Activated naive CD8-positive, alpha-beta T cell treated with anti-CD3 and anti-CD28 coated beads, Interleukin-2, amount 50 U/mL, for 24 hours (primary cell): ENCODE results near the gene ZG16B.

Experiments used
- ATAC-seq: fragments of 150-1000 bp; cut with Tn5 transposase; one replicate; pipeline ENCODE4 v1.10.0; 2021
- DNase-seq: peaks from one replicate; pipeline ENCODE4 v3.0.0; 2021
- H3K27ac Mint-ChIP-seq: one replicate; pipeline ENCODE4 v1.8.0; 2021; ENCODE audit warnings: mild to moderate bottlenecking, mixed read lengths
- H3K27me3 Mint-ChIP-seq: one replicate; pipeline ENCODE4 v1.8.0; 2021; ENCODE audit warnings: mixed read lengths
- H3K36me3 Mint-ChIP-seq: one replicate; pipeline ENCODE4 v1.8.0; 2021; ENCODE audit warnings: low read depth, mixed read lengths
- H3K4me1 Mint-ChIP-seq: one replicate; pipeline ENCODE4 v1.8.0; 2021; ENCODE audit warnings: mixed read lengths
- H3K4me3 Mint-ChIP-seq: one replicate; pipeline ENCODE4 v1.8.0; 2021; ENCODE audit warnings: mild to moderate bottlenecking, moderate library complexity, mixed read lengths
- H3K9me3 Mint-ChIP-seq: one replicate; pipeline ENCODE4 v1.8.0; 2021; ENCODE audit warnings: mixed read lengths

Gene ZG16B

DNA sequence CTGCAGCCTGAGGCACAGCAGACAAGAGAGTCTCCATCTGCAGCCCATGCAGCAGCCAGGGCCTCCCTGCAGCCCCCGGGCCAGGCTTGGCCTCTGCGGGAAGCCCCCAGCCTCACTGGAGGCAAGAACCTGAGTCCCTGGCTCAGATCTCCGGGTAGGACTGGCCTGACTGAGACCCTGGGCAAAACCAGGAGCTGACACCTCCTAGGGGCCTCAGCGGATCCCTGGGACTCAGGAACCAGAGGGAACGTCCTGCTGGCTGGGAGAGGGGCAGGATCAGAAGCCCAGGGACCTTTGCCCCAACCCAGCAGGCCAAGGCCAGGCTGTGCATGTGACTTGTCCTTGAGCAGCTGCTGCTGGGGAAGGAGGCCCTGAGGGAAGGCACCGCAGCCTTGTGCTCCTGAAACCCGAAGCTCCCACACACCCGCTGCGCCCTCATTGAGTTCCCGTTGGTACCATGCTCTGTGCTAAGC lies 14.8 kb upstream of the ZG16B start:
- H3K36me3 Mint-ChIP-seq: no peaks in the 10 kb centered on the region
- ATAC-seq (no peak), DNase-seq (no peak)
- H3K4me1 Mint-ChIP-seq: no peaks in the 10 kb centered on the region
- peaks cover 1% of the 10 kb centered on the region for H3K27me3 Mint-ChIP-seq
- no peak overlapping the region for H3K4me3 Mint-ChIP-seq
- H3K9me3 Mint-ChIP-seq: no peaks in the 10 kb centered on the region
- H3K27ac Mint-ChIP-seq: no peak overlapping the region

DNA sequence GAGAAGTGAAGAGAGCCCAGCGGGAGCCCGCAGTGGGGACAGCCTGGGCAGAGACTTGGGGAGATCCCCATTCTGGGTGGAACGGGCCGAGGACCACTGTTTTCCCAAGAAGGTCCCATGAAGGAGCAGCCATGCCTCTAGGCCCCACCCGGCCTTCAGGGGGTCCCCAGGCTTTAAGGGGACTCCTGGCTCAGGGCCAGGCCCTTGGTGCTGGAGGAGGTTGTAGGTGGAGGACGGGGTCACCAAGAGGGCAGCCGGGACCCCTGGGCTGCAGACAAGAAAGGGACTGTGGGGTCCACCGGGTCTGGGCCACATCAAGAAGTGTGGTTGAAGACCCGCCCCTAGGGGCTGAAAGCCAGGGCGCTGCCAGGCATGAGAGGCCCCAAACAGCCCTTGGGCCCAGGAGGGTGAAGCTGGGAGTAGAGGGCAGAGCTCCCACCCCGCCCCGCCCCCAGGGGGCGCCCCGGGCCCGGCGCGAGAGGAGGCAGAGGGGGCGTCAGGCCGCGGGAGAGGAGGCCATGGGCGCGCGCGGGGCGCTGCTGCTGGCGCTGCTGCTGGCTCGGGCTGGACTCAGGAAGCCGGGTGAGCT lies 13.3 kb upstream of the ZG16B start, which contains the start of gene PRSS21:
PRSS21 (plus strand) TSS at position 487 of the 589 bp plus-strand sequence; CDS start at position 519, 32 bp downstream.
- H3K9me3 Mint-ChIP-seq: no peaks in the 10 kb centered on the region
- peak within 1 kb of the TSS; percentile 52 for H3K4me3 Mint-ChIP-seq
- DNase-seq: peak; percentile 27
- H3K27ac Mint-ChIP-seq: no peak within 1 kb of the TSS
- no peaks in the 10 kb centered on the region for H3K4me1 Mint-ChIP-seq
- peak; percentile 20 for ATAC-seq
- H3K36me3 Mint-ChIP-seq: no peaks in the 10 kb centered on the region
- peaks cover 1% of the 10 kb centered on the region for H3K27me3 Mint-ChIP-seq

DNA sequence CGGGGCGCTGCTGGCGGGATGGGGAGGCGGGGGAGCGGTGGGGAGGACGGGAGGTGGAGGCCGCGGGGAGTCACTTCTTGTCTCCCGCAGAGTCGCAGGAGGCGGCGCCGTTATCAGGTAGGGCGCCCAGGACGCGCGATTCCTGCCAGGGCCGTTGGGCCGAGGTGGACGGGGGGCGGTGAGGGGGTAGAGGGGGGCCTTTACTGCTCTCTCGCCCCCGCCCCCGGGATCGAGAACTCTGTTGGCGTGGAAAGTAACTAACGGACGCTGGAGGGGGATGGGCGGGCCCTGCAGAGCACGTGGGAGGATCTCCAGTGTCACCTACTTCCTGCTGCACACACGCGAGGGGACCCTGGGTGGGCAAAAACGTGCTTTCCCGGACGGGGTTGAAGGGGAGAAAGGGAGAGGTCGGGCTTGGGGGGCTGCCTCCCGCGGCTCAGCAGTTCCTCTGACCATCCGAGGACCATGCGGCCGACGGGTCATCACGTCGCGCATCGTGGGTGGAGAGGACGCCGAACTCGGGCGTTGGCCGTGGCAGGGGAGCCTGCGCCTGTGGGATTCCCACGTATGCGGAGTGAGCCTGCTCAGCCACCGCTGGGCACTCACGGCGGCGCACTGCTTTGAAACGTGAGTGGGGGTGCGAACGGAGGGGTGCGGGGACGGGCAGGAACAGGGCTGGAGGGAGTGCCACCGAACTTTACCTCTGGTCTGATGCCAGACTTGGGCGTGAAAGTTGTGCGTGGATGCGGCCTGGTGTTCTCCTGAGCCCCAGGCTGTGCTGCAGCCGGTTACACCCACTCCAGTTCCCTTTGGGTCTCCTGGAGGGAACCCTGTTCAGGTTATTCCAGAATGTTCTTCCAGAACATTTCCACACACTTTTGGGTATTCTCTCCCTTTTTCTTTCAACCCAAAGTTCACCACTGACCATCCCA lies 12.5 kb upstream of the ZG16B start:
- Mint-ChIP-seq H3K4me1 (no peaks in the 10 kb centered on the region), H3K4me3 (peak overlapping the region; percentile 52), H3K9me3 (no peaks in the 10 kb centered on the region), H3K36me3 (no peaks in the 10 kb centered on the region), H3K27me3 (peaks cover 1% of the 10 kb centered on the region), H3K27ac (no peak overlapping the region)
- no peak for DNase-seq
- no peak for ATAC-seq

DNA sequence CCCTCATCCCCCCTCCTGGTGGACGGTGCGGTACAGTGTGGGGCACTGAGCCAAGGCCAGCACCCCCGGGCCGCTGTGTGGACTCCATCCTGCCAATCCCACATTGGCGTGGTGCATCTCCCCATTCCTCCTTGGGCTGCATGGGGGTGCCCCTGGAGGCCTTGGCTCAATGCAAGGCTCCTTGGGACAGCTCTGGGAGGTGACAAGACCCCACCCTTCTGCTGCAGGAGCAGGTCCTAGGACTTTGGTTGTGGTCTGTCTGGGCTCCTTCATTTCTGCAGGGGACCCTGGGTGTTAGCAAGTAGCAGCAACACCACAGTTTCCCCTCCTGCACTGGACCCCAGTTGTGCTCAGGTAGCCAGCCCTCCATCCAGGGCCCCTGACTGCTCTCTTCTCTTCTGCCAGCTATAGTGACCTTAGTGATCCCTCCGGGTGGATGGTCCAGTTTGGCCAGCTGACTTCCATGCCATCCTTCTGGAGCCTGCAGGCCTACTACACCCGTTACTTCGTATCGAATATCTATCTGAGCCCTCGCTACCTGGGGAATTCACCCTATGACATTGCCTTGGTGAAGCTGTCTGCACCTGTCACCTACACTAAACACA lies 11.7 kb upstream of the ZG16B start:
- Mint-ChIP-seq H3K4me3 (peak overlapping the region; percentile 46), H3K4me1 (no peaks in the 10 kb centered on the region), H3K9me3 (no peaks in the 10 kb centered on the region), H3K27ac (peak overlapping the region; percentile 53), H3K36me3 (no peaks in the 10 kb centered on the region), H3K27me3 (no peaks in the 10 kb centered on the region)
- ATAC-seq (no peak), DNase-seq (no peak)

GRCh38 chr16:2819179-2819938 lies 10.7 kb upstream of the ZG16B start:
- Mint-ChIP-seq H3K4me3 (no peak overlapping the region), H3K36me3 (no peaks in the 10 kb centered on the region), H3K4me1 (no peaks in the 10 kb centered on the region), H3K27me3 (no peaks in the 10 kb centered on the region), H3K9me3 (no peaks in the 10 kb centered on the region), H3K27ac (no peak overlapping the region)
- DNase-seq: no peak
- ATAC-seq: no peak

GRCh38 chr16:2819939-2820835 lies 9.9 kb upstream of the ZG16B start:
- DNase-seq (no peak), ATAC-seq (no peak)
- H3K4me3 Mint-ChIP-seq: no peak overlapping the region
- no peaks in the 10 kb centered on the region for H3K27me3 Mint-ChIP-seq
- no peak overlapping the region for H3K27ac Mint-ChIP-seq
- no peaks in the 10 kb centered on the region for H3K4me1 Mint-ChIP-seq
- H3K36me3 Mint-ChIP-seq: no peaks in the 10 kb centered on the region
- H3K9me3 Mint-ChIP-seq: no peaks in the 10 kb centered on the region

DNA sequence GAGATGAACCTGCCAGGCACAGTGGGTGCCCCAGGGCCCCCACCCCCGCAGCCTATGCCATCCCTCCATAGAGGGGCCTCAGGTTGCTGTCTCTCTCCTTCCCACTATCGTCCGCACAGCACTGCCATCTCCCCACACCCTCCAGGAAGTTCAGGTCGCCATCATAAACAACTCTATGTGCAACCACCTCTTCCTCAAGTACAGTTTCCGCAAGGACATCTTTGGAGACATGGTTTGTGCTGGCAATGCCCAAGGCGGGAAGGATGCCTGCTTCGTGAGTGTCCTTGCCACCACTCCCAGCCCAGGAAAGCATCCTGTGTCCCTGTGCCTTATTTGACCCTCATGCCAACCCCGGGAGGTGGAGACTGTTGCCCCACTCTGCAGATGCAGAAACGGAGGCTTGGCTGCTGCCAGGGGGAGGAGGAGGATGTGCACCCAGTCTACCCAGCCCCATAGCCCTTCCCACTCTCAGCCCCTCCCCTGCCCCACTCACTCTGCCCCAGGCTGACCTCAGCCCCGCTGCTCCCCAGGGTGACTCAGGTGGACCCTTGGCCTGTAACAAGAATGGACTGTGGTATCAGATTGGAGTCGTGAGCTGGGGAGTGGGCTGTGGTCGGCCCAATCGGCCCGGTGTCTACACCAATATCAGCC lies 9.1 kb upstream of the ZG16B start:
- Mint-ChIP-seq H3K4me3 (no peak overlapping the region), H3K36me3 (no peaks in the 10 kb centered on the region), H3K27ac (no peak overlapping the region), H3K4me1 (no peaks in the 10 kb centered on the region), H3K27me3 (no peaks in the 10 kb centered on the region), H3K9me3 (no peaks in the 10 kb centered on the region)
- ATAC-seq (no peak), DNase-seq (no peak)

GRCh38 chr16:2821487-2822157 lies 8.5 kb upstream of the ZG16B start:
- no peaks in the 10 kb centered on the region for H3K27me3 Mint-ChIP-seq
- H3K9me3 Mint-ChIP-seq: no peaks in the 10 kb centered on the region
- DNase-seq: no peak
- no peak overlapping the region for H3K4me3 Mint-ChIP-seq
- no peaks in the 10 kb centered on the region for H3K36me3 Mint-ChIP-seq
- H3K27ac Mint-ChIP-seq: no peak overlapping the region
- ATAC-seq: no peak
- no peaks in the 10 kb centered on the region for H3K4me1 Mint-ChIP-seq

DNA sequence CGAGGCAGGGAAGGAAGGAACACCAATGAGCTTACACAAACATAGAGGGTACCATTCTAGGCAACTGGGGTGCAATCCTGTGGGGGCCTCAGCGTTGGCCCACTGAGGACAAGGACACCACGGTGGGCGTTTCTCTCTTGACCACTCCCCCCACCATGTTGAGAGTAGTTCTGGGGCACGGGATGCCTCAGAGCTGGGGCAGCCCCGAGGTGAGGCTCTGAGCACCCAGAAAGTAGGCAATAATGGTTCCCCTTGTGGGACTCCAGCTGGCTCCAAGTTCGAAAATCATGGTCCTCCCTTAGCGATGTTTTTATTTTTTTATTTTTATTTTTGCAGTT lies 8.0 kb upstream of the ZG16B start:
- Mint-ChIP-seq H3K4me3 (no peak overlapping the region), H3K9me3 (no peaks in the 10 kb centered on the region), H3K36me3 (no peaks in the 10 kb centered on the region), H3K27ac (no peak overlapping the region), H3K4me1 (no peaks in the 10 kb centered on the region), H3K27me3 (no peaks in the 10 kb centered on the region)
- no peak for ATAC-seq
- no peak for DNase-seq

- H3K27ac Mint-ChIP-seq: no peak overlapping the region
- H3K4me3 Mint-ChIP-seq: no peak overlapping the region
- no peaks in the 10 kb centered on the region for H3K4me1 Mint-ChIP-seq
- no peaks in the 10 kb centered on the region for H3K27me3 Mint-ChIP-seq
- ATAC-seq (no peak), DNase-seq (no peak)
- H3K9me3 Mint-ChIP-seq: no peaks in the 10 kb centered on the region
- no peaks in the 10 kb centered on the region for H3K36me3 Mint-ChIP-seq
These were observed 7.6 kb upstream of the ZG16B start for GRCh38 chr16:2822496-2822895.

DNA sequence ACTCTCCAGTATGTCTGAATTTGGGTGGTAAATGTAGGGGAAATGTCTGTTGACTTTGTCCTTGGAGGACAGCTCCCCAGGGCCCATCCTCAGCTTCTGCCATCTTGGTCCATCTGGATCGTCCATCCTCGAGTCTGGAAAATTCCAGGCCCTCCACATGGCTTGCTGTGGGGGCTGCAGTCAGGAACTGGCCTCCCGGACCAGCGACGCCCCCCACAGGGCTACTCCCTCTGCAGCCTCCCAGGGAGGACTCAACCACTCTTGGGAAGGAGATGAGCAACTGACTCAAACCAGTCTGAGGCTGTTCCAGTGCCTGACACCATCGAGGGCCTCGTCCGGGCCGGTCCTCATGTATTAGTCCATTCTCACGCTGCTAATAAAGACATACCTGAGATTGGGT lies 5.5 kb upstream of the ZG16B start:
- no peak for ATAC-seq
- no peaks in the 10 kb centered on the region for H3K9me3 Mint-ChIP-seq

DNA sequence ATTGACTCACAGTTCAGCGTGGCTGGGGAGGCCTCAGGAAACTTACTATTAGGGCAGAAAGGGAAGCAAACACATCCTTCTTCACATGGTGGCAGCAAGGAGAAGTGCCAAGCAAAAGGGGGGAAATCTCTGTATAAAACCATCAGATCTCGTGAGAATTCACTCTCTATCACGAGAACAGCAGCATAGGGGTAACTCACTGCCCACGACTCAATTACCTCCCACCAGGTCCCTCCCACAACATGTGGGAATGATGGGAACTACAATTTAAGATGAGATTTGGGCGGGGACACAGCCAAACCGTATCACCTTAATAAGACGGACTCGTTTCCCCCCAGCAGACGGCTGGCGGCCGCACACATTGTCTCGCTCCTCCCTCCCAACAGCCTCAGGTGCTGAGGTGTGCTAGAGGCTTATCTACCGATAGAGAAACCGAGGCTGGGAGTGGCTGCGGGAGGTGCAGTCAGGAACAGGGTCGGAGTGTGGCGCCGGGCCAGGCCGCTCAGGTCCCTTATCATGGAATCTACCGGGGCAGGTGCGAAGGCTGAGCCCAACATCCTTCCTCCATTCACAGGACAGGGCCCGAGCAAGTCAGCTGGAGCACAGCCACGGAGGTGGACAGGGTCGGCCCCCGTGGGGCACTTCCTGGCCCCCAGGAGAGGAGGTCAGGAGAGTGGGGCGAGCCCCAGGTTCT lies 4.9 kb upstream of the ZG16B start:
- Mint-ChIP-seq H3K4me3 (no peak overlapping the region), H3K27ac (no peak overlapping the region), H3K36me3 (no peaks in the 10 kb centered on the region), H3K4me1 (no peaks in the 10 kb centered on the region), H3K9me3 (no peaks in the 10 kb centered on the region), H3K27me3 (no peaks in the 10 kb centered on the region)
- no peak for DNase-seq
- ATAC-seq: no peak

More for the DNA sequence above, 5.5 kb upstream of the ZG16B start:
- DNase-seq: no peak
- no peak overlapping the region for H3K27ac Mint-ChIP-seq
- H3K36me3 Mint-ChIP-seq: no peaks in the 10 kb centered on the region
- no peak overlapping the region for H3K4me3 Mint-ChIP-seq
- no peaks in the 10 kb centered on the region for H3K4me1 Mint-ChIP-seq
- no peaks in the 10 kb centered on the region for H3K27me3 Mint-ChIP-seq
